ENCODE data around the gene MAML3. TPM values are rescaled to one million over a fixed set of nuclear protein-coding genes. Genes with fewer than 3 reads are reported as not detected.

The MAML3 gene
- total RNA-seq, 1 experiment from 2014 or later, result 5.9 TPM

DNA sequence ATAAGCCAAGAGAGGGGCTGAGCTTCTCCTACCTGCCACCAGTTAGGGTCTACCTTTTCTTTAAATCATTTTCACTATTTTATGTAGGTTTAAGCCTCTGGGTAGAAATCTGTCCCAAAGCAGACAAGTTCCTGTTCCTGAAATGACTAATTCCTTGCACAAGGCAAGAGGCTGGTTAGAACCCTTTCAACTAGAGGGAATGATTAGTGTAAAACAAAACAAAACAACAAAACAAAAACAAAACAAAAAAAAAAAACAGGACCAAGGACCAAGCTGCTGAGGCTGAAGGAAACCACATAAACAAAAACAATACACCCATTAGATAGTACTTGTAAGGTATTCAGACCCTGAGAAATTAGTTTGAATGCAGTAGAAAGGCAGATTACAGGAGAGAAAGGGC is 62.7 kb downstream of the MAML3 start:
- H3K27me3 ChIP-seq (ENCODE audit: control insufficient read depth, insufficient read depth, low read length), result no peaks in the 10 kb centered on the region
- no peaks in the 10 kb centered on the region for H3K36me3 ChIP-seq (replicated peaks; ENCODE audit: control insufficient read depth, insufficient read depth, low read length)
- H3K4me3 ChIP-seq (ENCODE audit: insufficient read depth, low read depth, low read length), result no peak overlapping the region
- DNase-seq, result no peak

DNA sequence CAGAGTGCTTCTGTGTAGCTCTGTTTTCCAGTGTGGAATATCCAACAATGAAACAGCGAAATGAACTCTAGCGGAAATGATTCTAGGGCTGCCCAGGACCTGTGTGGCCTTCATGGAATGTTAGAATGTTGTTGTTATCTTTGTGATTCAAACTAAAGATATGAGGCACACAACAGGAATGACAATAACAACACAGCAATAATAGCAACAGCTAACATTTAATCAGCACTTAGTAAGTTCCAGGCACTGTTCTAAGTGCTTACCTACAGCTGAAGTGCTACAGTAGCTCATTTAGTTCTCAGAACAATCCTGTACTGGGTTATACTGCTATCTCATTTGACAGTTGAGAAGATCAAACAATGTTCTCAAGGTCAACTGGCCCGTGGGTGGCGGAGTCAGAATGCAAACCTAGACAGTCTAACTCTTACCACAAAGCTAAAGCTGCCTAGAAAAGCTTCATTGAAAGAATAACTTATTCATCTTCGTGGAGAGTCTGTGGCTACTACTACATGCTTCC is 63.7 kb downstream of the MAML3 start:
- Histone ChIP-seq H3K36me3 (replicated peaks; ENCODE audit: control insufficient read depth, insufficient read depth, low read length) (no peaks in the 10 kb centered on the region), H3K4me3 (ENCODE audit: insufficient read depth, low read depth, low read length) (no peak overlapping the region), H3K27me3 (ENCODE audit: control insufficient read depth, insufficient read depth, low read length) (no peaks in the 10 kb centered on the region)
- no peak for DNase-seq

DNA sequence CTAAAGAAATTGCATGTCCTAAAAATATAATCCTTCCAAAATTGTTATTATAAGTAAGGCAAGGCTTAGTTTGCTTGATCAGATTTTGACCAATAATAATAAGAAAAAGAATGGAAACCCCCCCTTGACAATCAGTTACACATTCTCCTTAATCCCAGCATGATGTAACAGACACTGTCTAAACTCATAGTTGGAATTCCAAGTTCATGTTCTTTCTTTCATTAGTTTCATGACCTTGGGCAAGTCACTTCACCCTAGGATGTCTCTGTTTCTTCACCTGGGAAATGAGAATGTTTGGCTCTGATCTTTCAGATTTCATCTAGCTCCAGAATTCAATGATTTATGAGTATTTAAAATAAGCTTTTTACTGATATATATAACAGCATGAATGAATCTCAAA is 64.8 kb downstream of the MAML3 start:
- Histone ChIP-seq H3K27me3 (ENCODE audit: control insufficient read depth, insufficient read depth, low read length) (no peaks in the 10 kb centered on the region), H3K4me3 (ENCODE audit: insufficient read depth, low read depth, low read length) (no peak overlapping the region), H3K36me3 (replicated peaks; ENCODE audit: control insufficient read depth, insufficient read depth, low read length) (no peaks in the 10 kb centered on the region)
- no peak for DNase-seq

DNA sequence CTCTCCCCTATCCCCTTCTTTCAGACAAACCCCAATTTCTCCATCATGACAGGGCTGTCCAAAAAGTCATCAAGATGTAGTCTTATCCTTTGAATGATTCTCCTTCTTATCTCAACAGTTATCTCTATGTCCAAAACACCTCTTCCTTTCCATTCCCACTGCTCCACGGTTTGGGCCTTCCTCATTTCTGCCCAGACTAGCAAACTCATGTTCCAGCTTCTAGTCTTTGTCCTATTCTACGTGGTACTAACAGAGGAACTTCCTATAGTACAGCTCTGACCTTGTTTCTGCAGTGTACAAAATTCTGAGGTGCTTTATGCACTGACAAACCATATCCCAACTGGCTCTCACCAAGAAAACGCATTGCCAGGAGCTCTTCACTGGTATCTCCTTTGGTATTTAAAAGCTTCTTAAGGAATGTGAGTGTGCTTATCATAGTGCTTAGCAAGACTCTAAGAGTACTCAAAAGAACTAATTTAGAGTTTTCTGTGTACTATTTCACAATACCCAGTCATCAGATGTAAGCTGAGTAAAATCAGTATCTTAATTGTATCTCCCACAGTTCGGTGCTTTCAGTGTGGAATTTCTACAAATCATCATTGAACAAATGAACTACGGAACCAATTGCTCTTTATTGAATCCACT is 65.5 kb downstream of the MAML3 start:
- Histone ChIP-seq H3K27me3 (ENCODE audit: control insufficient read depth, insufficient read depth, low read length) (no peaks in the 10 kb centered on the region), H3K4me3 (ENCODE audit: insufficient read depth, low read depth, low read length) (no peak overlapping the region), H3K36me3 (replicated peaks; ENCODE audit: control insufficient read depth, insufficient read depth, low read length) (no peaks in the 10 kb centered on the region)
- DNase-seq, result no peak

DNA sequence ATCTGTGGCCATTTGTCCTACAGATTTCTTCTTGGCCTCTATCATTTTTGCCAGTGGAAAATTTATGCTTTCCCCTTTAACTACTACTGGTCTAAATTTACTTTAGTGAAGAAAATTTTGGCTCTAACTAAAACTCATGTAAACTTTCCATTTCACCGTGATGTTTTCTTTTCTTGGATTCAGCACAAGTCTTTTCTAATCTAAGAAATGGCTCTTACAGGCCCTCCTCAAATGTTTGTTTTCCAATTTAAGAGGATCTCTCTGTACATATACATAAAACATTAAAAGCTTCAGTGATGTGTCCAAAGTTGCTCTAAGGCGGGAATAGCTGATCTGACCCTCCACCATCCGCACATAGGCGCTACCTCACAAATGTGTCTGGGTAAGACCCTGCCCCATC is 68.1 kb downstream of the MAML3 start:
- Histone ChIP-seq H3K36me3 (replicated peaks; ENCODE audit: control insufficient read depth, insufficient read depth, low read length) (no peaks in the 10 kb centered on the region), H3K27me3 (ENCODE audit: control insufficient read depth, insufficient read depth, low read length) (no peaks in the 10 kb centered on the region), H3K4me3 (ENCODE audit: insufficient read depth, low read depth, low read length) (no peak overlapping the region)
- DNase-seq, result no peak

DNA sequence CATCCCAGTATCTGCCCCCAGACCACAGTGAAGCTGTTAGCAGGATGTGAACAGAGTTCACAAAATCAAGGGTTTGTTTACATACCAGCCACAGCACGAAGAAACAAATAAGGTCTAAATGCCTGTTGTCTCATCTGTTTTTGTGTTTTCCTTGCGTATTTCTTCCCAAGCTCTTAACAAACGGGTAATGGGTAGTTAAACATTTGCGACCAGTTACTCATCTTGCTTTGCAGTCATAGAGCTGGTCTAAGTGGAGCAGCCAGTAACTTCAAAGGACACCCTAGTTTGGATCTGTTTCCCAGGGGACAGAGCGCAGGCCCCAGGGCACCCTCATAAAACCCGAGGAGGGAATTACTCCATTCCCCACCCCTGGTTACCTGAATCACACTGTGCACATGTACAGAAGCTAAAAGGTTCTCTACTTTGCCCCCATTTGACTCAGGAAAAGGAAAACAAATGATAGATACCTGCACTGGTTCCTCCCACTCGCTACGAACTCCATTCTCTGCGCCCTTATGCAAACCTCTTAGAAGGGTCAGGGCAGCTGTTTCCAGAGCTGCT is 68.8 kb downstream of the MAML3 start:
- no peak overlapping the region for H3K4me3 ChIP-seq (ENCODE audit: insufficient read depth, low read depth, low read length)
- no peak for DNase-seq
- no peaks in the 10 kb centered on the region for H3K27me3 ChIP-seq (ENCODE audit: control insufficient read depth, insufficient read depth, low read length)
- no peaks in the 10 kb centered on the region for H3K36me3 ChIP-seq (replicated peaks; ENCODE audit: control insufficient read depth, insufficient read depth, low read length)

DNA sequence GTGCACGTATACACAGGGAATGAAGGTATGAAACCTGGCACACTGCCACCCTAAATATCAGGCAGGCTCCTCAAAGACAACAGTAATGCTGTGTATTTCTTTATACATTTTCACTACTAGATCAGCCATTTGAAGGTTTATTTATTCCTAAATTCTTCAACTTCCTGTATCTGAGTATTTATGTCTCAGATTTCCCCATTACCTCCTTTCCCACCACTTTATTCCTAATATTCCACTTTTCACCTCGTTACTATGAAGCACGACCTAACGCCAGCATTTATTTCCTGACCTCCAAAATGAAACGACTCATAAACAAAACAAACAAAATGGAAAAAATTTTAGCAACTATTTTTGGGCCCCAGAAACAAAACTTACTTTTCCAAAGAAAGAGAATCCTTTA is 69.6 kb downstream of the MAML3 start:
- no peaks in the 10 kb centered on the region for H3K36me3 ChIP-seq (replicated peaks; ENCODE audit: control insufficient read depth, insufficient read depth, low read length)
- no peak for DNase-seq
- H3K27me3 ChIP-seq (ENCODE audit: control insufficient read depth, insufficient read depth, low read length), result no peaks in the 10 kb centered on the region
- H3K4me3 ChIP-seq (ENCODE audit: insufficient read depth, low read depth, low read length), result no peak overlapping the region

DNA sequence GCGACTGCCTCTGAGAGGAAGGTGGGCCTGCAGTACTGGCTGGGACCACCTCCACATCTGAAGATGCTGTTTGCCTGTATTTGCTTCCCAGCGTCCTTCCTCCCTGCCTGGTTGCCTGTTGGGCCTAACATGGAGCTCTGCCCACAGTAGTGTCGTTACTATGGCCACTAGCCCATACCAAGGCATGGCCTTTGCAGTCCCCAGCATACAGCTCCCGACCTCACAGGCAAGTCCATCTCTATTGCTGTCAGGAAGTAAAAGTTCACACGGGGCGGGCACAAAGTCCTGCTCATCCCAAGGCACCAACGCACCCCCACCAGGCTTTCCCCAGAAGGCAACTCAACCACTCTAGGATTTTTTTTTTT is 71.6 kb downstream of the MAML3 start:
- DNase-seq, result no peak
- no peaks in the 10 kb centered on the region for H3K36me3 ChIP-seq (replicated peaks; ENCODE audit: control insufficient read depth, insufficient read depth, low read length)
- H3K4me3 ChIP-seq (ENCODE audit: insufficient read depth, low read depth, low read length), result no peak overlapping the region
- H3K27me3 ChIP-seq (ENCODE audit: control insufficient read depth, insufficient read depth, low read length), result no peaks in the 10 kb centered on the region

DNA sequence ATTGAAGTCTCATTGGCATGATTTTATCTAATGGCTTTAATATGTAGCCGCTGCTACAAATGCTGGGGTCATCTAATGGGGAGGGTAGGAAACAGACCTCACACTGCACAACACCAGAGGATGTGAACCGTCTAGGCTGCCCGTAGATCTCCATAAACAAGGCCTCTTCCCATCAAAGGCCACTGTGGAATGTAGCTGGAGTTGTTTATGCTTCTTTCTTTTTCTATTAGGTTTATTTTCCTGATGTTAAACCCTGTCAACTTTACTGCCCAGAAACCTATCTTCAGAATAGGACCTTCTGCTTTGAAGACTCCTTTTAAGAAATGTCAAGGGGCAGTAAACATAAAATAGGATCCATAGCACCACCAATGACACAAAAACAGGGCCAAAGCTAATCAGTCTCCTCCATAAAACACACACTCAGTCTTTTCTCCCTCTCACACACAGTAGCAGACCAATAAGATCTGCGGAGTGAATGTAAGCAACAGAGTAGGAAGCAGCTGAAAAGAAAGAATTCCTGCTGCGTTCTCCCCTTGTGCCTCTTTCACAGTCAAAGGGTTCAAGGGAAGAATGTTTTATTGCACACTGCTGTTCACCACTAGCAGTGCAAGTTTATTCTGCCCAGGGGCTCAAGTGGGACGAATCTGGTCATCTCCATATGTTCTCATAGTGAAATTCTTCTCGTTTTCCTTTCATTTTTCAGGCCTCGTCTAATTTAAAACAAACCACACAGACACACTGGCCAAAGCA is 72.2 kb downstream of the MAML3 start:
- Histone ChIP-seq H3K27me3 (ENCODE audit: control insufficient read depth, insufficient read depth, low read length) (no peaks in the 10 kb centered on the region), H3K36me3 (replicated peaks; ENCODE audit: control insufficient read depth, insufficient read depth, low read length) (no peaks in the 10 kb centered on the region), H3K4me3 (ENCODE audit: insufficient read depth, low read depth, low read length) (no peak overlapping the region)
- DNase-seq, result no peak

DNA sequence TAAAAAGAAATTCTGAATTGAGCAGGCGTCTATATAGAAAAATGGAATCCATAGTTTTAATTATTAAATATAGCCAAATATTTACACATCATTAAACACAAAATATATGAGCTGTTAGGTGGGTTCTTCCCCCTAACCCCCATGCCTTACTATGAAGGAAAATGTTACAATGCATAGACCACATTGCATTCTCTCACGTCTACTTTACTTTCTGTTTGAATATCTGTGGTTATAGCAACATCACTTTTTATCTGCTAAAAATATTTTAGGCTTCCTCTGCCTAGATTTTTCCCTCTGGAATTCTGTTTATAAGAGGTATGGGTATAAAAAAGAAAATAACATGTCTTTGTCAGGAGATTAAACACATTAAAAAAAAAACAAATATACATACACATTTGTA is 73.1 kb downstream of the MAML3 start:
- H3K27me3 ChIP-seq (ENCODE audit: control insufficient read depth, insufficient read depth, low read length), result no peaks in the 10 kb centered on the region
- no peak overlapping the region for H3K4me3 ChIP-seq (ENCODE audit: insufficient read depth, low read depth, low read length)
- no peak for DNase-seq
- H3K36me3 ChIP-seq (replicated peaks; ENCODE audit: control insufficient read depth, insufficient read depth, low read length), result no peaks in the 10 kb centered on the region

DNA sequence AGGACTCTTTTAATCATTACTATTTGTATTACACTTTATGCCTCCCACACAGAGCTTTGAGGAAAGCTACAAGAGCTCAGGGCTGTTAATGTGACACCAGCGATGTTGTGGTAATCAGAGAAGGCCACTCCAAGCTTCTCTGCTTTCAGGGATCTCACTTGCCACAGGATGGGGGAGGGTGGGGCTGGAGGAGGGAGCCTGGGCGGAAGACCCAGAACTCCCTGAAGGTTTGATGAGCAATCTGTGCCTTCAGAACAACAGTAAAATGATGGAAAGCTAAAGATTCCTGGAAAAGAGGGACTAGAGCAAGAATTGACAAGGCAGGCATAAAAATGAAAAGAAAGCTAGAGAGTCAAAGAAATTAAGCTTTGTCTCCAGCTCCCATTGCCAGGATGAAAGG is 75.6 kb downstream of the MAML3 start:
- no peak overlapping the region for H3K4me3 ChIP-seq (ENCODE audit: insufficient read depth, low read depth, low read length)
- peak; percentile 26 for DNase-seq

DNA sequence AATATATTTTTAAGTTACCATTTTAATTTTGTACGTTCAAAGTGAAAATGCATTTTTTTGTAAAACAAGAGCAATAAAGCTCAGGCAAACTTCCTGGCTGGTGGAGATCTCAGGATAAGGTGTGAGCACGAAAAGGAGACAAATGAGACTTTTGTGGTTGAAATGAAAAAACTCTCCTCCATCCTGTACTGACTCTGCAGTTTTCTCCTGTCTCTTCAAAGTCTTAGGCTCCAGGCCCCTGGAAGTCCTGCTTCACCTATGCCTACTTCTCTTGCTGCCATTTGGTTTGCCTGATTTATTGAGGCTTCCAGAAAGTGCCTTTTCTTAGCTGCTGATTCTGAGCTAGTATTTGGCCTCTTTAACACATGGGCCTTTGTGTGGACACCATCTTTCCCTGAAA is 77.7 kb downstream of the MAML3 start:
- Histone ChIP-seq H3K4me3 (ENCODE audit: insufficient read depth, low read depth, low read length) (no peak overlapping the region), H3K27me3 (ENCODE audit: control insufficient read depth, insufficient read depth, low read length) (no peaks in the 10 kb centered on the region), H3K36me3 (replicated peaks; ENCODE audit: control insufficient read depth, insufficient read depth, low read length) (no peaks in the 10 kb centered on the region)
- DNase-seq, result no peak

More for the DNA sequence above, 75.6 kb downstream of the MAML3 start:
- Histone ChIP-seq H3K27me3 (ENCODE audit: control insufficient read depth, insufficient read depth, low read length) (no peaks in the 10 kb centered on the region), H3K36me3 (replicated peaks; ENCODE audit: control insufficient read depth, insufficient read depth, low read length) (no peaks in the 10 kb centered on the region)

DNA sequence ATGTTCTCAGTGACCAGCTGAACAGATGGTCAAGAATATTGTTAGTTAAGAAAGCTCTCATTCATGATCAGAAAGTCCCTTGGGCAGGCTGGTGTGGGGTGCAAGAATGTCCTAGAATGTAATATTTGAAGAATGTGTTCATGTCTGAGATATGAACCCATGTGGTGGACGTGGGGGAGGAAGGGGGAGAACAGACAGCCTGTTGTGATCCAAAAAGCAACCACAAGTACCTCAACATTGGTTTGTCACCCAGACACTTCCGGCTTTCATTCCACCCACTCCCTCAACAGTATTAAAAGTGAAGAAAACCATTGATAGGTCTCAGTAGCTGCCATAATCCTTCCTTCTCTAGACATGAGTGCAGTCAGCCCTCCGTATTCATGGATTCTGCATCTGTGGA is 82.2 kb downstream of the MAML3 start:
- H3K27me3 ChIP-seq (ENCODE audit: control insufficient read depth, insufficient read depth, low read length), result no peaks in the 10 kb centered on the region
- H3K4me3 ChIP-seq (ENCODE audit: insufficient read depth, low read depth, low read length), result no peak overlapping the region
- no peaks in the 10 kb centered on the region for H3K36me3 ChIP-seq (replicated peaks; ENCODE audit: control insufficient read depth, insufficient read depth, low read length)
- no peak for DNase-seq

DNA sequence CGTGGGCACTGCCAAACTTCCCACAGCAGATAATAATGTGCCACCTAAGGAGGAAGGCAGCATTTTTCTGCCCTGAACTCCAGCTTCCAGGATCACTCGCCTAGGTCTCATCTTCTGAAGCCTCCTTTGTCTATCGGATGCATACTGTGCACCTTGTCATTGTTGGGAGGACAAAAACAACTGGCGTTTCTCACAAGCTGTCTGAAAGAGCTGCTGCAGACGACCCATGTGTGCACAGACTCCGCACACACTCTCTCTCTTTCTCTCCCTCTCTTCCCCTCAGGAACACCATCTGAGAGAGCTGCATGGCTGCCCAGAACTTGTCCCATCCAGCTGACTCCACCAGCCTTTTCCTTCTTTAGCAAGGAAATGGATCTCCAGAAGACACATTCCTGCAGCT is 83.0 kb downstream of the MAML3 start:
- Histone ChIP-seq H3K27me3 (ENCODE audit: control insufficient read depth, insufficient read depth, low read length) (no peaks in the 10 kb centered on the region), H3K36me3 (replicated peaks; ENCODE audit: control insufficient read depth, insufficient read depth, low read length) (no peaks in the 10 kb centered on the region), H3K4me3 (ENCODE audit: insufficient read depth, low read depth, low read length) (no peak overlapping the region)
- DNase-seq, result no peak

DNA sequence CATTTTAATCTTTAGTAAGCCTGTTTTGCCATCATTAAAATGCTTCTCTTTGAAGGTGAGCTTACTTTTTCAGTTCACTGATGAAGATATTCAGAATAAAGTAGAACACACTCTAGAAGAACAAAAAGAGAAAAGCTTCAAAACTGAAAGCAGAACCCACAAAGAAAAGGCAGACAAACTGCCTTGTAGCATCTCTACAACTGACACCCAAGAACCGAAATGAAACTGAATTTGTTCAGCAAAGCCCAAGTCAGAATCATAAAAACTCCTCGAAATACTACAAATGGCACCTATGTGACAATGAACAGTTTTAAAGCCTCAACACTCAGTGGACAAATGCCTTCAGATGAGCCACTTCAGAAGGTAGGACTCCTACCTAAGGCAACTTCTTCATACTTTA is 83.6 kb downstream of the MAML3 start:
- Histone ChIP-seq H3K36me3 (replicated peaks; ENCODE audit: control insufficient read depth, insufficient read depth, low read length) (no peaks in the 10 kb centered on the region), H3K27me3 (ENCODE audit: control insufficient read depth, insufficient read depth, low read length) (no peaks in the 10 kb centered on the region)

More for the DNA sequence above, 83.6 kb downstream of the MAML3 start:
- no peak for DNase-seq
- no peak overlapping the region for H3K4me3 ChIP-seq (ENCODE audit: insufficient read depth, low read depth, low read length)

Measured in H7 (cell line).